Activated CD8-positive, alpha-beta T cell treated with anti-CD3 and anti-CD28 coated beads, Interleukin-2, amount 10 ng/mL, durations not matched to agents 7 days and 5 days (primary cell): ENCODE measurements around the gene TMC4. TPM values are rescaled to one million over a fixed set of nuclear protein-coding genes. Genes with fewer than 3 reads are reported as not detected.
"Not testable (repeated sequence)": the region's sequence is repeated elsewhere in the genome, so short reads cannot be mapped to it uniquely, and the experiment has no call there.

Source experiments
- ATAC-seq: fragments of 150-1000 bp; cut with Tn5 transposase; one replicate; pipeline ENCODE4 v1.10.0; 2021; ENCODE audit warnings: moderate library complexity
- CTCF ChIA-PET: fragments of 350-600 bp; sonication (Branson Sonifier 250); formaldehyde crosslinking; loops from one replicate; lab custom pipeline; 2021; ENCODE audit warnings: antibody characterized with exemption; lab: Charles Lee
- POLR2A ChIA-PET: fragments of 350-600 bp; sonication (Branson Sonifier 250); formaldehyde crosslinking; loops from one replicate; lab custom pipeline; 2021; ENCODE audit warnings: antibody characterized with exemption; lab: Charles Lee
- DNase-seq: peaks from one replicate; pipeline ENCODE4 v3.0.0-alpha.2; 2020
- H3K27ac Mint-ChIP-seq: one replicate; pipeline ENCODE4 v1.8.0; 2021; ENCODE audit warnings: mild to moderate bottlenecking, mixed read lengths
- H3K27me3 Mint-ChIP-seq: one replicate; pipeline ENCODE4 v1.8.0; 2021; ENCODE audit warnings: low read depth, mixed read lengths
- H3K36me3 Mint-ChIP-seq: one replicate; pipeline ENCODE4 v1.8.0; 2021; ENCODE audit warnings: low read depth, mixed read lengths
- H3K4me1 Mint-ChIP-seq: one replicate; pipeline ENCODE4 v1.8.0; 2021; ENCODE audit warnings: low read depth, mixed read lengths
- H3K4me3 Mint-ChIP-seq: one replicate; pipeline ENCODE4 v1.8.0; 2021; ENCODE audit warnings: mild to moderate bottlenecking, mixed read lengths
- H3K9me3 Mint-ChIP-seq: one replicate; pipeline ENCODE4 v1.8.0; 2022; ENCODE audit warnings: mixed read lengths; ENCODE audit not compliant: insufficient read depth
- total RNA-seq, 2 experiments: library from RNA; stranded (reverse); gene quantifications; one replicate each; pipeline ENCODE4 v1.2.3, GENCODE V29; 2021

The TMC4 gene, protein sequence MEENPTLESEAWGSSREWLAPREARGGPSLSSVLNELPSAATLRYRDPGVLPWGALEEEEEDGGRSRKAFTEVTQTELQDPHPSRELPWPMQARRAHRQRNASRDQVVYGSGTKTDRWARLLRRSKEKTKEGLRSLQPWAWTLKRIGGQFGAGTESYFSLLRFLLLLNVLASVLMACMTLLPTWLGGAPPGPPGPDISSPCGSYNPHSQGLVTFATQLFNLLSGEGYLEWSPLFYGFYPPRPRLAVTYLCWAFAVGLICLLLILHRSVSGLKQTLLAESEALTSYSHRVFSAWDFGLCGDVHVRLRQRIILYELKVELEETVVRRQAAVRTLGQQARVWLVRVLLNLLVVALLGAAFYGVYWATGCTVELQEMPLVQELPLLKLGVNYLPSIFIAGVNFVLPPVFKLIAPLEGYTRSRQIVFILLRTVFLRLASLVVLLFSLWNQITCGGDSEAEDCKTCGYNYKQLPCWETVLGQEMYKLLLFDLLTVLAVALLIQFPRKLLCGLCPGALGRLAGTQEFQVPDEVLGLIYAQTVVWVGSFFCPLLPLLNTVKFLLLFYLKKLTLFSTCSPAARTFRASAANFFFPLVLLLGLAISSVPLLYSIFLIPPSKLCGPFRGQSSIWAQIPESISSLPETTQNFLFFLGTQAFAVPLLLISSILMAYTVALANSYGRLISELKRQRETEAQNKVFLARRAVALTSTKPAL
- under 1 TPM; 0.55 to 0.76 TPM for total RNA-seq

DNA sequence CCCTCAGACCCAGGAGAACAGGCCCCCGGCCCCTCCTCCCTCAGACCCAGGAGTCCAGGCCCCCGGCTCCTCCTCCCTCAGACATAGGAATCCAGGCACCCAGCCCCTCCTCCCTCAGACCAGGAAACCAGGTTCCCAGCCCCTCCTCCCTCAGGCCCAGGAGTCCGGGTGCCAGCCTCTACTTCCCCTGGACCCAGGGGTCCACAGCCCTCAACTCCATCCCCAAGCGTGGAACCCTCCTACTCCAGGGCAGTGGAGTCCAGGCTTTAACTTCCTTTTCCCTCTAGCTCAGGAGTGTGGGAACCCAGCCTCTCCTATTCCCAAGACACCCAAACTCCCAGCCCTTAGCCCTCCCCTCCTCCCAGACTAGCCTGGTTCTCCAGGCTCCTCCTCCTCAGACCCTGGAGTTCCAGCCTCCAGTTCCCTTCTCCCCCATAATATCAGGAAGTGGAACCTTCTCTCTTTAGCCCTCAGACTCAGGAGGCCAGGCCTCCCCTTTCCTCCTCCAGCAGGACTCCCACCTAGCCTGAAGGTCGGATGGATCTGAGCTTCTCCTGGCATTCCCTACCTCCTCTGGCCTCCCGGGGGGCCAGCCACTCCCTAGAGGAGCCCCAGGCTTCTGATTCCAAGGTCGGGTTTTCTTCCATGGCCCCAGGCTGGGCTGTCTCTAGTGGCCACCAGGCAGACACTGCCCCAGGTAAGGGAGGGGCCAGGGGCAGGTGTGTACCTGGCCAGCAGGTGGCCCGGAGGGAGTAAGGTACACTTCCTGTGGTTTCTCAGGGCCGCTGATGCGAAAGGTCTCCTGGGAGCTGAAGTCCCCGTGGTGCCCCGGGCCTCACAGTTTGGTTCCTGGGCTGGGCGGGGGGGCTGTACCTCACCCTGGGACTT, at the start of gene TMC4:
TMC4 (minus strand) TSS at position 690 of the 888 bp plus-strand sequence; CDS start at position 647, 43 bp downstream.
- peaks cover 11% of the 10 kb centered on the region for H3K4me1 Mint-ChIP-seq
- CTCF ChIA-PET: interaction anchor here (1.1 kb wide), 1 partner anchor 17 kb away, joined by 4 read pairs; the partner anchor contains the start of gene MBOAT7
- H3K9me3 Mint-ChIP-seq: no peaks in the 10 kb centered on the region
- ATAC-seq: no peak
- POLR2A ChIA-PET: interaction anchor here (1.5 kb wide), 1 partner anchor 28 kb away, joined by 5 read pairs; the partner anchor contains the start of gene RPS9
- H3K4me3 Mint-ChIP-seq: no peak within 1 kb of the TSS
- no peak for DNase-seq
- H3K27me3 Mint-ChIP-seq: no peaks in the 10 kb centered on the region
- no peak within 1 kb of the TSS for H3K27ac Mint-ChIP-seq
- peaks cover 2% of the 10 kb centered on the region for H3K36me3 Mint-ChIP-seq

DNA sequence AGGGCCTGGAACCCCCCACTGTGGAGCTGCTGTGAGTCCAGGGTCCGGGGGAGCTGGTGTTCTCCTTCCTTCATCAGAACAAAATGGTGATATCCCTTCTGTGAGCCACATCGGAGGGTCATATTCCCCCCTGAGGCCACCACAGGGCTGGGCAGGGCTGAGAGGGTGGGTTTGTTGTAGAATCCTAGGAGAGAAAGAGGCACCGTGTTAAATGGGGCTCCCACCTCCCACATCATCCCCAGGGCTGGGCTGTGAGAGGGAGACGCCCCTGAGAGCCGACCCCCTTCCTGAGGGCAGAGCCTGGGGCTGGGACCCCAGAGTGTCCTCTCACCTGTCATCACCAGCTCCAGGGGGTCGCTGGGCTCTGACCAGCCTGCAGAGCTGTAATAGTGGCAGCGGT, 49.0 kb upstream of the TMC4 start:
- CTCF ChIA-PET, H3K27me3 Mint-ChIP-seq, H3K27ac Mint-ChIP-seq, DNase-seq, POLR2A ChIA-PET, ATAC-seq, H3K9me3 Mint-ChIP-seq, H3K36me3 Mint-ChIP-seq, H3K4me3 Mint-ChIP-seq: not testable (repeated sequence)
- peaks cover 12% of the 10 kb centered on the region for H3K4me1 Mint-ChIP-seq

DNA sequence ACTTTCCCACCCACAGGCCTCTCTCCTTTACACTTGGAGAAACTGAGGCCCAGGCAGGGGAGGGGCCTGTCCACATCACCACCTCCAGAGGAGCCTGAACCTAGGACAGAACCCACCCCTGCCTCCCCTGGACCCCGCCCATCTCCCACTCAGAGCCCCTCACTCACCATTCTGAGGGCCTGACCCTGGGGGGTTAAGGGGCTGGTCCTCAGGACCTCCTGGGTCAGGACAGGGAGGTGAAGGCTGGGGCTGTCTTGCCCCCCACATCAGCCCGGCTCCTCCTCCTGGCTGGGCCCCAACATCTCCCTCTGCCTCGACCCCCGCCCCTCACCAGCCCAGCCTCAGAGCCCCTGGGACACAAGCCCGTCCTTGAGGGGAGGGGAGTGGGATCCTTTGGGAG, 46.7 kb upstream of the TMC4 start:
- POLR2A ChIA-PET, H3K4me3 Mint-ChIP-seq, H3K27me3 Mint-ChIP-seq, ATAC-seq, DNase-seq, CTCF ChIA-PET, H3K27ac Mint-ChIP-seq, H3K36me3 Mint-ChIP-seq, H3K9me3 Mint-ChIP-seq: not testable (repeated sequence)
- peaks cover 12% of the 10 kb centered on the region for H3K4me1 Mint-ChIP-seq

DNA sequence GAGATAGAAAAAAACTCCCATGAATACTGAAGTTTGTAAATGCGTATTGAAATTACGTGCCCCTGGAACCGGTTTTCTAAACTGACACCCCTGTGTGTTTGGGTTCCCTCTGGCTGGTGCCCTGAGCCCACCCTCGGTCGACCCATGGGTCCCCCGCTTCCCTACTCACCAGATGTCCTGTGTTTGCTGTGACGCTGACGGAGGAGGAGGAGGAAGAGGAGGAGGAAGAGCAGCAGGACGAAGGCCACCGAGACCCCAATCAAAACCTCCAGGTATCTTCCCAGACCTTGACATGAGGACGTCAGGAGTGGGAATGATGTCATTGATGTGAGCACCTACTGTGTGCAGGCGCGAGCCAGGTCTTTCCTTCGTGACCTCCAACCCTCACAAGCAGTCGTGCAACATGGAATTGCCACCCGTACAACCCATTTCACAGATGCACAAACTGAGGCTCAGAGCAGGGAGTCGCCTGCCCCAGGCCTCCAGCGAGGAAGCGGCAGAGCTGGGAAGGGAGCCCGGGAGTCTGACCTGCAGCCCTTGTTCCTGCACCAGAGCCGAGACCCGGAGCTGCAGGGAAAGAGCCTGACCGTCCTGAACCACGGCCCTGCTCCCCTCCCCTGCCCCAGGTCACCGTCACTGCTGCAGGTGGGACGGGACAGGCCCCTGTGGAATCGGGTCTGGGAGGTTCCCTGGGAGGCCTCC, 46.2 kb upstream of the TMC4 start:
- no peak for ATAC-seq
- CTCF ChIA-PET: no interaction called here
- peaks cover 12% of the 10 kb centered on the region for H3K4me1 Mint-ChIP-seq
- peaks cover 8% of the 10 kb centered on the region for H3K36me3 Mint-ChIP-seq
- no peak overlapping the region for H3K4me3 Mint-ChIP-seq
- no peak overlapping the region for H3K27ac Mint-ChIP-seq
- DNase-seq: no peak
- POLR2A ChIA-PET: no interaction called here
- H3K27me3 Mint-ChIP-seq: no peaks in the 10 kb centered on the region
- H3K9me3 Mint-ChIP-seq: no peaks in the 10 kb centered on the region

DNA sequence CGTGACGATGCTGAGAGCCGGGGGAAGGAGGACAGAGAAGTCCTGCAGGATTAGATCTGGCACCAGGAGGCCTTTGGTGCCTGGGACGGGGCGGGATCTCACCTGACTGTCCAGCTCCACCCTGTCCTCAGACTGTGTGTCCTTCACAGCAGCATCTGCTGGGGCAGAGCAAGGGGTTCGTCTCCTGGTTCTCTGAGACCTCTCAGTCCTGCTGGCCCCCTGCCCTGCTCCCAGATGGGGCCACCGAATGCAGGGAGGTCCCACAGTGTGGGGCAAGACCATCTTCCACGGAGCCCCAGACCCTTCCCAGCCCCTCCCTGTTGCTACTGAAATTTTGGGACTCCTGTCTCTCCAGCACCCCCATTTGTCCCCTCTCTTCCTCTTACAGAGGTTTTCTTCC, 45.3 kb upstream of the TMC4 start:
- no peak overlapping the region for H3K4me3 Mint-ChIP-seq
- no peaks in the 10 kb centered on the region for H3K27me3 Mint-ChIP-seq
- DNase-seq (no peak), ATAC-seq (no peak)
- H3K27ac Mint-ChIP-seq: no peak overlapping the region
- POLR2A ChIA-PET: no interaction called here
- no peaks in the 10 kb centered on the region for H3K9me3 Mint-ChIP-seq
- peaks cover 11% of the 10 kb centered on the region for H3K36me3 Mint-ChIP-seq
- peaks cover 8% of the 10 kb centered on the region for H3K4me1 Mint-ChIP-seq
- CTCF ChIA-PET: no interaction called here

DNA sequence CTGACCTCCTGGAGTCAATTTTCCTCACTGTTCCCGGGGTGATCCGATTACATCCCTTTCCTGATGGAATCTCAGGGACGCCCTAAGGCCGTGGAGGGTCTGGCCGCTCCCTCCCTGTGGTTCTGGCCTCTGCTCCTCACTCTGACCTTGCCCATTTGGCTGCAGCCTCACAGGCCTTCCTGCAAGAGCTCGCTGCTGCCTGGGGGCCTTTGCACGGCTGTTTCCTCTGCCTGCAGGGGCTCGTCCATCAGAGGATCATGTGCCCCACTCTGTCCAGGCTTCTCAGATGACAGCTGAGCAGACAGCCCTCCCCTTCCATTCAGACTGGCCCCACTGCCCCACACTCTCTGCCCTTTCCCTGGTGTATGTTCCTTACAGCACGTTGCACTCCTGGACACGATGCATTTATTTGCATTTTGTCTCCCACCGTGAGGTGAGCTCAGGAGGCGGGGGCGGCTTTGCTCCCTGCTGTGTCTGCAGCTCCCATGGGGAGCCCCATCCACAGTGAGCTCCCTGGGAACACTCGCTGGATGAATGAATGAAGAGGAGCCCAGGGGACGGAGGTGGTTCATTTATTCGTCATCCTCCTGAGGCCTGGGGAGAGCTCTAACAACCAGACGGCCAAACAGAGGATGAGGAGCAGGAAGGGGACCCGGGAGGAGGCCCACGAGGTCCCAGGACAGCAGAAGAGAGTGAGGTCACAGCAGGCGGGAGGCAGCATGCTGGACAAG, 44.7 kb upstream of the TMC4 start:
- H3K27ac Mint-ChIP-seq, H3K27me3 Mint-ChIP-seq, DNase-seq, H3K4me3 Mint-ChIP-seq, POLR2A ChIA-PET, H3K9me3 Mint-ChIP-seq, H3K4me1 Mint-ChIP-seq, CTCF ChIA-PET, ATAC-seq: not testable (repeated sequence)
- H3K36me3 Mint-ChIP-seq: peaks cover 16% of the 10 kb centered on the region

DNA sequence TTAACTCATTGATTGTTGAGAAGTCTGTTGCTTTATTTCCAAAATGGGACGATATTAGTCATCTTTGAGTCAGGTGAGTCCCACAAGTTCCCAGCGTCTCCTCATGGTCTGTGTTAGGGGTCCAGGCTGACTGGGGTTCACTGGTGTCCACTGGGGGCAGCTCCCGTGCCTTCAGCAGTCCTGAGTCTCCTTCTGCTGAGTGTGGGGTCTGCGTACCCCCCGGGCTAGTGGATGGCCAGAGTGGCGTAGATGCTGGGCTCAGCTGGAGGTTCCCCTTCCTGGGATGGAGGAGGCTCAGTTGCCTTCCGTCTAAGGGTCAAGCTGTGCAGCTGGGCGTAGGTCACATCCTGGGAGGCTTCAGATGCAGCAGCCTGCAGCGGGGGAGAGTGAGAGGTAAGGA, 43.9 kb upstream of the TMC4 start:
- H3K27ac Mint-ChIP-seq: no peak overlapping the region
- CTCF ChIA-PET: no interaction called here
- no peak for DNase-seq
- peaks cover 20% of the 10 kb centered on the region for H3K36me3 Mint-ChIP-seq
- no peak overlapping the region for H3K4me3 Mint-ChIP-seq
- no peak for ATAC-seq
- no peaks in the 10 kb centered on the region for H3K27me3 Mint-ChIP-seq
- H3K4me1 Mint-ChIP-seq: peaks cover 3% of the 10 kb centered on the region
- no peaks in the 10 kb centered on the region for H3K9me3 Mint-ChIP-seq
- POLR2A ChIA-PET: no interaction called here

DNA sequence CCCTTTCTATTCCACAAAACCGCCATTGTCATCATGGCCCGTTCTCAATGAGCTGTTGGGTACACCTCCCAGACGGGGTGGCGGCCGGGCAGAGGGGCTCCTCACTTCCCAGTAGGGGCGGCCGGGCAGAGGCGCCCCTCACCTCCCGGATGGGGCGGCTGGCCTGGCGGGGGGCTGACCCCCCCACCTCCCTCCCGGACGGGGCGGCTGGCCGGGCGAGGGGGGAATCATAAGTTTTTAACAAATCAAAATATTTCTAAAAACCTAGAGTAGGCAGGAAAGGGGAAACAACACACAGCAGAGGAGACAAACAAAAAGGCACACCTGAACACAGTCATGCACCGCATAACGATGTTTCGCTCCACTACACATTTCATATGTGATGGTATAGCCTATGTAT, 41.8 kb upstream of the TMC4 start:
- H3K9me3 Mint-ChIP-seq: not testable (repeated sequence)

DNA sequence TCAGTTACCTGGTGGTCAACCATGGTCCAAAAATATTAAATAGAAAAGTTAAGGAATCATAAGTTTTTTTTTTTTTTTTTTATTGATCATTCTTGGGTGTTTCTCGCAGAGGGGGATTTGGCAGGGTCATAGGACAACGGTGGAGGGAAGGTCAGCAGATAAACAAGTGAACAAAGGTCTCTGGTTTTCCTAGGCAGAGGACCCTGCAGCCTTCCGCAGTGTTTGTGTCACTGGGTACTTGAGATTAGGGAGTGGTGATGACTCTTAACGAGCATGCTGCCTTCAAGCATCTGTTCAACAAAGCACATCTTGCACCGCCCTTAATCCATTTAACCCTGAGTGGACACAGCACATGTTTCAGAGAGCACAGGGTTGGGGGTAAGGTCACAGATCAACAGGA, 41.3 kb upstream of the TMC4 start:
- H3K9me3 Mint-ChIP-seq, H3K27me3 Mint-ChIP-seq, H3K27ac Mint-ChIP-seq, DNase-seq, ATAC-seq, H3K4me3 Mint-ChIP-seq, CTCF ChIA-PET: not testable (repeated sequence)
- H3K4me1 Mint-ChIP-seq: peaks cover 26% of the 10 kb centered on the region
- peaks cover 34% of the 10 kb centered on the region for H3K36me3 Mint-ChIP-seq
- POLR2A ChIA-PET: interaction anchor here (1.4 kb wide), 1 partner anchor 13 kb away, joined by 3 read pairs; no protein-coding TSS in a partner anchor

More for the DNA sequence above, 41.8 kb upstream of the TMC4 start:
- H3K4me3 Mint-ChIP-seq, DNase-seq, H3K27ac Mint-ChIP-seq, CTCF ChIA-PET, H3K27me3 Mint-ChIP-seq, POLR2A ChIA-PET, ATAC-seq: not testable (repeated sequence)
- peaks cover 21% of the 10 kb centered on the region for H3K4me1 Mint-ChIP-seq
- H3K36me3 Mint-ChIP-seq: peaks cover 34% of the 10 kb centered on the region

DNA sequence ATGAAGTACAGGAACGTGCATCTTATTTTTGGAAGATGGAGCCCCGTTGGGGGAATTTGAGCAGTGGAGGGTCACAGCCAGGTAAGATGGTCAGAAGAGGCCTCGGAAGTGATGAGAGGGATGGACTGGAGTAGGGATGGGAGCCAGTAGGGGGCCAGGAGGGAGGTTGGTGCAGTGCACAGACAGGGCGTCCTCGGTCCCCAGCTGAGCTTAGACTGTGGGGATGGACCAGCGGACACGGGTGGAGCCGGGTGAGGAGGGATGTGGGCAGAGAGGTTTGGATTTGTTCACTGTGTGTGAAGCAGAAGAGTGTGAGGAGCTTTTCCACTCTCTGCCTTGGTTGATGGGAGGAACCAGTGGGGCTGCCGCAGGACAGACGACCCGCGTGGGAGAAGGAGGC, 38.3 kb upstream of the TMC4 start:
- Mint-ChIP-seq H3K27ac (peak overlapping the region; percentile 82), H3K27me3 (no peaks in the 10 kb centered on the region), H3K36me3 (peaks cover 57% of the 10 kb centered on the region), H3K4me1 (peaks cover 56% of the 10 kb centered on the region), H3K9me3 (no peaks in the 10 kb centered on the region), H3K4me3 (peak overlapping the region; percentile 2)
- ATAC-seq (peak; percentile 1), DNase-seq (no peak)
- ChIA-PET CTCF (interaction anchor here (1.0 to 1.9 kb wide), 4 partner anchors 20 to 179 kb away, joined by 3 to 9 read pairs (median 5); partner anchors contain the start of genes MBOAT7 and TSEN34), POLR2A (interaction anchor here (2.2 to 3.6 kb wide), 2 partner anchors 11 to 22 kb away, joined by 8 to 41 read pairs; partner anchors contain the start of genes MBOAT7 and RPS9)
